GM12891 (cell line): ENCODE data around the gene IAH1.

Experiments
- POLR2A ChIP-seq: IDR thresholded peaks from 2 replicates; pipeline ENCODE4 v1.6.1; 2011; ENCODE audit warnings: low read depth, low read length, control low read depth
- POLR2AphosphoS5 ChIP-seq: IDR thresholded peaks from 2 replicates; pipeline ENCODE4 v1.6.1; 2011; ENCODE audit warnings: low read depth, low read length, control low read depth
- TAF1 ChIP-seq: IDR thresholded peaks from 2 replicates; pipeline ENCODE4 v1.6.1; 2011; ENCODE audit warnings: low read depth, low read length, control low read depth

DNA sequence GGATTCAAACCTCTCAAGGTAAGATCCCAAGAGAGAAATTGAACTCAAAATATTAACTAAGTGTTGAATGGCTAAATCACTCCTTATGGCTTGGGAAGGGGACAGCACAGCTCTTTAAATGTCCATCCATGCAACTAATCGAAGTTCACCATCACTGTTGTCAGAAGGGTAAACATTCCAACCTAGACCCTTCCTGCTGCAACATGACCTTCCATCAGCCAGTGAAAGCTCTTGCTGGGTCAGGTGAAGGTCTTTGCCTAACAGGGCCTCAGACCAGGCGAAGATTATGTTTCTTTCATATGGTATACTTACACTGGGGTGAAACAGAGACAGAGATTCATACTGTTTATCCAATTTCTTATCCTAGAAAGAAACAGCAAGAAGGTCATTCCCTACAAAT, 16.4 kb downstream of the IAH1 start:
- TF ChIP-seq POLR2A (no peak), POLR2AphosphoS5 (no peak), TAF1 (no peak)
